GM21786 (cell line): Measurements from ENCODE around the gene BMP7.
"Not testable (repeated sequence)": the region's sequence is repeated elsewhere in the genome, so short reads cannot be mapped to it uniquely, and the experiment has no call there.

Experiments
- ATAC-seq: cut with Tn5 transposase; IDR thresholded peaks from one replicate; pipeline ENCODE4 v1.9.1; 2021; ENCODE audit not compliant: unreplicated experiment

The BMP7 gene

GRCh38 chr20:57252559-57253162 lies 13.8 kb downstream of the BMP7 start:
- no peak for ATAC-seq

DNA sequence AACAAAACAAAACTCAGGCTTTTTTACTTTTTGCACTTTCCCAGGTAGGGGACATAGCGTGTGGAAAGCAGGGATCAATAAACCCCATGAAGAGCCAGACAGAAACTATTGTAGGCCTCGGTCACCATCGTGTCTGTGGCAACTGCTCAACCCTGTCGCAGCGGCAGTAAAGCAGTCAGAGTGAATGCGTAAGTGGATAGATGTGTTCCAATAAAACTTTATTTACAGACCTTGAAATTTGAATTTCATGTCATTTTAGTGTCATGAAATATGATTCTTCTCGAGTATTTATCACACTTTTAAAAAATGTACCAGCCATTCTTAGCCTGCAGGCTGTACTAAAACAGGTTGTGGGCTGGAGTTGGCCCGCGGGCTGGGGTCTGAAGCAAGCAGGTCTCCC lies 14.5 kb downstream of the BMP7 start:
- no peak for ATAC-seq

DNA sequence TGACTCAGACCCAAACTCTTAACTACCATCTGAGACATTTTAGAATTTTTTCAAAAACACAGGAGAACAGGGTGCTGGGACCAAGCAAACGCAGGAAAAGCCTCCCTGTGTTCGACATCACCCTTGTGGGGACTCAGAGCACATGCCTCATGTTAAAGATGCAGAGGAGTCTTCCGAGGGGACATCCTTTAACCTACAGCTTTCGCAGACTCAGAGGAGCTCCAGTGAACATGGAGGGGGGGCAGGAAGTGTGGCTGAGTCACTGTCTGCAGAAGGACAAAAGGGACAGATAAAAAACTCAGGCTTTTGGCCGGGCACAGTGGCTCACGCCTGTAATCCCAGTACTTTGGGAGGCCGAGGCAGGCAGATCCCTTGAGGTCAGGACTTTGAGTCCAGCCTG lies 15.1 kb downstream of the BMP7 start:
- ATAC-seq = no peak

DNA sequence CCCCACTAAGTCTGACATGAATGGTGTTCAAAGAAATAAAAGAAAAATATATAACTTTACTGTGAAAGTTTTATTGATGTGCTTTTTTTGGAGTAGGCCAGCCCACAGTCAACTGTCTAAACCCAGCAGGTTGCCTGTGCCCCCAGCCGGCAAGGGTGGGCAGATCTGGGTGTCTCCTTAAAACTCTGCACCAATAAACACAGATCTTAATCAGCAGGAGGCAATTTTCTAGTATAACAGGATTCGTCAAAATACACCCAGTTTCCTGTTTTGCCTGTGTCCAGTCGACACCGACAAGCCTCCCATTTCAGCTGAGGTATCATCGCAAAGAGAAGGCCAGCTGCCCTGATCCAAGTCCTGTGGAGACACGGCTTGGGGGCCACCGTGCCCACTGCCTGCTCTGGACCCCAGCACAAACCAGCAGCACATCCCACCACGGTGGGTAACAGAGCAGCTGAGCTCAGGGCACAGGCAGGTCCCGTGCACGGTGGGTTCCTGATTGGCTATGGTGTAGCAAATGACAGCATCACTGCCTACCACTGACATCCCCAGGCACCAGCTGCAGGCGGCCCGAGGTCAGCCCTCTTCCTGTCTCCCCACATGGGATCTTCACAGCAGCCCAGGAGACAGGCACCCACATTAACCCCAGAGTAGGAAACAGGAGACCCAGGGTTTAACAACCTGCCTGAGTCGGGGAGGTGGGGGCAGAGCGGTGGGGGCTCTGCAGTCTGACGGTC lies 15.7 kb downstream of the BMP7 start:
- no peak for ATAC-seq

GRCh38 chr20:57249772-57250171 lies 16.7 kb downstream of the BMP7 start:
- ATAC-seq = no peak

DNA sequence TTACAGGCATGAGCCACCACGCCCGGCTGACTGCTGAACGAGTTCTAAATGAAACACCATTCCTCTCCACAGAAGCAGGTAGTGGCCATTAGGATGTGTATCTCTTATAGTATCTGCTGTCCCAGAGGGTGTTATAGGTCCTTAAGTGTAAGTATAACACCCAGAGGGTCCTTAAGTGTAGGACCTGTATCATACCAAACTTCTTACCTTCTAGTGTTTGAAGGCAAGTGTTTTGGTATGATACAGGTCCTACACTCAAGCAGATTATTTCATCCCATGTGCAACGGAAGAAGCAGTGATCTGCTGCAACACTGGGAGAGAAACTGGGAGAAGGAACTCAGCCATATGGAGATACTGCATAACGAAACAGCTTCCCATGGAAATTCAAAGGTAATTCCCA lies 17.4 kb downstream of the BMP7 start:
- ATAC-seq = no peak

DNA sequence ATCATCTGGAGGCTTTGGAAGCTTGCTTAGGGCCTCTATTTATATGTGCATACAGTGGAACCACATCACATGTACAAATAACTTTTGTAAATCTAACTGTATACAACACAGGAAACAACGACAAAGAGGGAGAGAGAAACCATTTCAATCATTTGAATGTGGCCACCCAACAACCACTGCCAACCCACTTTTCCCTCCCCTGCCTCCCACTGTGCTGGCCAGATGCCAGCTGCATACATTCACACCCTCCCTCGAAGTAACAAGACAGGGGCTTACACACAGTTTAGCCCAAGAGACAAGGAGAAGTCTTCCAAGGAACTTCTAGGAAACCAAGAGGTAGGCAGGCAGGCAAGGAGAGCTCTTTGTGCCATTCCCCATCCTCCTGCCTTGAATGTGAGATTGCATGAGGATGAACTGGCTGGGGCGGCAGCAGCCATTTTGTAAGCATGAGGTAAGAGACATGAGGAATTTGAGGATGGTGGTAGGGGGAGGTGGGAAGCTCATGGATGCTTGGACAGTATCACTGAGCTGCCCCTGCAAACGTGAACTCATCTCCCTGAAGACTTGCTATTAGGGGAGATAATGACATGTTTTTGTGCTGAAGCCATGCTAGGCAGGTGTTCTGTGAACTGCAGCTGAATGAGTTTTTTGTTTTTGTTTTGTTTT lies 18.2 kb downstream of the BMP7 start:
- no peak for ATAC-seq

DNA sequence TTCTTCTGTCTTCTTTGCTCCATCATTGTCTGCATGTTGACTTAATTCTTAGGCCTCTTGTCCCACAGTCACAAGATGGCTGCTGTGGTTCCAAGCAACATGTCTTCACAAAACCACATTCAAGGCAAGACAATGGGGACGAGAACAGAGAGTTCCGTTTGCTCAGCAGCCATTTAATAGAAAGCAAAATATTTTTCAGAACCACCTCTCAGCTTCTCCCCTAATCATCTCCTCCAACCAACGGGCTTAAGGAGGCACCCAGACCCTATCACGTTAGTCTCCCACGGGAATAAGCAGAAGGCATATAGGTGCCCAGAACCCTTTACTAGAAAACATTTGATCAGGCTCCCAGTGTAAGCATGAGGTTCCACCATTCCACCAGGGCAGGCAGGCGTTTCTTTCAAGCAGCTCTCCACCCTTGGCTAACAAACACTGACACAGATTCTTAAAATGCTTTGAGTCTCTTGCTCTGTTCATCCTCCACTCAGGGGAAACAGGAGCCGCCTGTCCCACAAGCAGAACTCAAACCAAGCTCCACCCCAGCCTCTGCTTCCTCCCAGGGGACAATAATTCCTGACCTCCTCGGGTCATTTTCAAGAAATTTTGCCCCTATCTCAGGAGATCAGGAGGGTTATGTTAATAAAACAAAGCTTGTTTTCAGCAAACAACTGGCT lies 19.0 kb downstream of the BMP7 start:
- no peak for ATAC-seq

DNA sequence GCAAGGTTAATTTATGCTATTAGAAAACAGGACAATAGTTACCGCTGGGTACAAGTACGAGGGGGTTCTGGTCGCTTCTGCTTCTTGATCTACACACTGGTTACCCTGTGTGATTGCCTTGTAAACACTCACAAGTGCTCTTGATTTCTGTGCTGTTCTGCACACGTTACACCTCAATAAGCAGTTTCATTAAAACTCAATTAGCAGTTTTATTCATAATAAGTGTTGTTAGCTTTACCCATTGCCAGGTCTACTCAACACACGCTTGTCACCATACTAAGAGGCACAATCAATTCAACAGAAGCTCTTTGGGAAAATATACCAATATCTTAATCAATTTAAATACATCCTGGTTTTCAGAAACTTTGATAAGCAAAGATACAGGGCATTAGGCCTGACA lies 20.4 kb downstream of the BMP7 start:
- no peak for ATAC-seq

DNA sequence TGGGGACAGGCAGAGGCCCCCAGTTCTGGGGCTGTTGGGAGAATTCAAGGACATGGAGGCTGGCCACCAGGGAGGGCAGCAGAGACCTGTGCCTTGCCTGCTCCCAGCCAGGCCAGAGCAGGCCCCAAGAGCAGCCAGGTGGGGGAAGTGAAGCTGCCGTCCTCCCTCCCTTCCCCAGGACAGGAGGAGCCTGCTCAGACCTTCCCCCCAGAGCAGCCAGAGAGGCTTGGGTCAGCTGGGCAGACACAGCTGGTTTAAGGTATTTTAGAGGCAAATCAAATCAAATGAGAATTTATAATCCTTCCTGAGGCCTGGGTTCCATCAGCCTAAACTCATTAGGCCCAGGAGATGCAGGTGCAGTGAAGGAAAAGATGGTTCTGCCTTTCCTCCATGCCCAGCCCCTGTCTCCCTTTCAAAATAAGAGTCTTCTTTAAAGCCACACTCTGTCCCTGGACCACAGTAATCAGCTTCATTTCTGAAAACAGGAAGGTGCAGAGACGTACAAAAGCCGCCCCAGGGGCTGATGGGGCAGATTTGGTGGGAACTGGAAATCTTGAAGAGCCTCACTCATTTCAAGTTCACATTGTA lies 21.7 kb downstream of the BMP7 start:
- ATAC-seq = no peak

DNA sequence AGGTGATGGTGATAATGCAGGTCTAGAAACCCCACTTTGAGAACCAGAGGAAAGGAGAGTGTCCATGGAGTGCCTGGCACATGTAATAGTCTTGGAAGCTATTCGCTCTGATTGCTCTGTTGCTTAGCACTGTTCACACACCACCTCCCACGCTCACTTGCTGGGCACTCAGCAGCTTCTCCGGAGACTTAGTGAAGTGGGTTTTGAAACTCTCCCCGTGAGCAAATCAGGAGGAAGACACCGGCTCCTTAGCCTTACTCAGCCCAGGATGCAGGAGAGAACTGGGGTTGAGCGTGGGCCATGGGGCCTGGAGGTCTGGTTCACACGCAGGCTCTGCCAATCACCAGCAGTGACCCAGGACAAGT lies 22.2 kb downstream of the BMP7 start:
- ATAC-seq = no peak

DNA sequence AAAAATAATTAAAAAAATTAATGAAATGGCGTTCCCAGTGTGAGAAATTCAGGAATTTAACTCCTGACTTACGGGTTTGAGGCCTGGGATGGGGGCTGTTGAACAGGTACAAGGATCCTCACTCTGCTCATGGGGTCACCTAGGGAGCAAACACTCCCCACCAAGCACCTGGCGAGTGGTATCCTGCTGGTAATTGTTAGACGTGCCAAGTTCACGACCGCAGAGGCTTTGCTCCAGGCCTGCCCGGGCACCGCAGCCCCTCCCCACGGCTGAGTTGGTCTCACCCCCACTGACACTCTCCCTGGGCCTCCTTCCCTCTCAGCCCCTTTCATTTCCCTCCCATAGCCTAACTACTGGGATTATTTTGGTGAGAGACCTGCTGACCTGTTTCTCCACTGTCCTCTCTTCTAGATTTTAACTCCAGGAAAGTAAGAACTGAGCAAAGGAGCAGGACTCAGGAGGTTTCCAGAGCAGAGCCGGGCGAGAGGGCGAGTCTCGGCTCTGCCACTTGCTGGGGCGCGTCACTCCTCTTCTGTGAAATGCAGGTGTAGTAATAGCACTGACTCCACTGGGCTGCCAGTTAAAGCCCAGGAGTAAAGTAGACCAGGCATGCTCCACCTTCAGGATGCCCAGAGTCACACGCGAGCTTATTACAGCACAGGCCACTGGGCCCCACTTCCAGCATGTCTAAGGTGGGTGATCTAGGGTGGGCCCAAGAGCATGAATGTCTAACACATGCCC lies 22.8 kb downstream of the BMP7 start:
- no peak for ATAC-seq

GRCh38 chr20:57242414-57242813 lies 24.0 kb downstream of the BMP7 start:
- ATAC-seq = no peak

- no peak for ATAC-seq
These were observed 25.0 kb downstream of the BMP7 start for GRCh38 chr20:57241363-57241991.

DNA sequence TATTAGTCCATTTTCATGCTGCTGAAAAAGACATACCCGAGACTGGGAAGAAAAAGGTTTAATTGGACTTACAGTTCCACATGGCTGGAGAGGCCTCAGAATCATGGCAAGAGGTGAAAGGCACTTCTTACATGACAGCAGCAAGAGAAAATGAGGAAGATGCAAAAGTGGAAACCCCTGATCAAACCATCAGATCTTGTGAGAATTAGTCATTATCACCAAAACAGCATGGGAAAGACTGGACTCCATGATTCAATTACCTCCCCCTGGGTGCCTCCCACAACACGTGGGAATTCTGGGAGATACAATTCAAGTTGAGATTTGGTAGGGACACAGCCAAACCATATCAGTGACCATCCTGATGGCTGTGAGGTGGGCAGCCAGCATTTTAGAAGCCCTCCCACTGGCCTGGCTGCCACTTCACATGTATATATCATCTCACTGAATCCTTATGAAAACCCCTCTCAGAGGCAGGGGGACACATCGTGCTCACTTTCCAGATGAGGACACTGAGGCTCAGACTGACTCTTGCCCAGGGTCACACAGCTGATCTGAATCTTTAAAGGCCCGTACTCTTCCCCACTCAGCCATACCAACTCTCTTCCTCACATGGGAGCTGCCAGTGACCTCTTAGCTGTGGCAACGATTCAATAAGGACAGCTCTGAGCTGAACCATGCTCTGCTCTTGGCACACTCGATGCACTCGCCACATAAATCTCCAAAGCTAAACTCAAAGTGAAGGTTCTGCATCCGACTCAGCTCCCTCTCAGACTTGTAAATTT lies 25.7 kb downstream of the BMP7 start:
- no peak for ATAC-seq

- ATAC-seq = not testable (repeated sequence)
These were observed 26.7 kb downstream of the BMP7 start for GRCh38 chr20:57239725-57240124.

DNA sequence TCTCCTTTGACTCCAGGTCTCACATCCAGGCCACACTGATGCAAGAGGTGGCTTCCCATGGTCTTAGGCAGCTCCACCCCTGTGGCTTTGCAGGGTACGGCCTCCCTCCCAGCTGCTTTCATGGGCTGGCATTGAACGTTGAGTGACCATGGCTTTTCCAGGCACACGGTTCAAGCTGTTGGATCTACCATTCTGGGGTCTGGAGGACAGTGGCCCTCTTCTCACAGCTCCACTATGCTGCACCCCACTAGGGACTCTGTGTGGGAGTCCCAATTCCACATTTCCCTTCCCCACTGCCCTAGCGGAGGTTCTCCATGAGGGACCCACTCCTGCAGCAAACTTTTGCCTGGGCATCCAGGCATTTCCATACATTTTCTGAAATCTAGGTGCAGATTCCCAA lies 27.1 kb downstream of the BMP7 start:
- ATAC-seq = not testable (repeated sequence)

- no peak for ATAC-seq
These were observed 28.4 kb downstream of the BMP7 start for GRCh38 chr20:57238089-57238488.

GRCh38 chr20:57237585-57237953 lies 28.9 kb downstream of the BMP7 start:
- no peak for ATAC-seq
